HepG2 (cell line): ENCODE results near the gene DNAJC5. TPM values are rescaled to one million over a fixed set of nuclear protein-coding genes. Genes with fewer than 3 reads are reported as not detected.

ENCODE experiments used
- BCL3 ChIP-seq: sonication (generic); formaldehyde crosslinking; IDR thresholded peaks from 2 replicates; pipeline ENCODE4 v1.5.1; 2020; ENCODE audit warnings: mild to moderate bottlenecking, missing genetic modification reagents, moderate library complexity
- CBFB ChIP-seq: sonication (generic); formaldehyde crosslinking; IDR thresholded peaks from 2 replicates; pipeline ENCODE4 v1.4.0; 2020; ENCODE audit warnings: missing genetic modification reagents
- CREB1 ChIP-seq, 2 experiments: fragments of 450-650 bp in 1 of 2; IDR thresholded peaks; 2 replicates each; pipeline ENCODE4 v1.6.1; 2016 to 2017; ENCODE audit warnings: control low read depth in 1 of 2, mild to moderate bottlenecking in 1 of 2, missing compliant biosample characterization in 1 of 2, missing genetic modification characterization in 1 of 2
- CTCF ChIP-seq: sonication (generic); formaldehyde crosslinking; IDR thresholded peaks from 2 replicates; pipeline ENCODE4 v1.5.0; 2020; ENCODE audit warnings: mild to moderate bottlenecking, missing genetic modification reagents, moderate library complexity
- DMTF1 ChIP-seq: sonication (generic); formaldehyde crosslinking; IDR thresholded peaks from 2 replicates; pipeline ENCODE4 v1.4.0; 2020; ENCODE audit warnings: mild to moderate bottlenecking, missing genetic modification reagents
- DNMT3B ChIP-seq: conservative IDR thresholded peaks from 2 replicates; pipeline ENCODE4 v1.6.1; 2016; ENCODE audit warnings: missing biosample characterization, control low read depth
- DR1 ChIP-seq: sonication (generic); formaldehyde crosslinking; IDR thresholded peaks from 2 replicates; pipeline ENCODE4 v1.8.0; 2021; ENCODE audit warnings: mild to moderate bottlenecking, missing genetic modification reagents, inconsistent platforms
- ERF ChIP-seq: IDR thresholded peaks from 2 replicates; pipeline ENCODE4 v1.6.1; 2018; ENCODE audit warnings: missing biosample characterization, missing genetic modification reagents
- ETS1 ChIP-seq: sonication (generic); formaldehyde crosslinking; IDR thresholded peaks from 2 replicates; pipeline ENCODE4 v1.4.0; 2020; ENCODE audit warnings: missing genetic modification reagents
- JARID2 ChIP-seq: sonication (generic); formaldehyde crosslinking; IDR thresholded peaks from 2 replicates; pipeline ENCODE4 v1.8.1; 2023; ENCODE audit warnings: missing genetic modification reagents, inconsistent platforms; ENCODE audit not compliant: insufficient replicate concordance
- KAT2B ChIP-seq: fragments of 150-350 bp; IDR thresholded peaks from 2 replicates; pipeline ENCODE4 v1.6.1; 2014; ENCODE audit warnings: low read depth, low read length, borderline replicate concordance
- MTA1 ChIP-seq: sonication (generic); formaldehyde crosslinking; IDR thresholded peaks from 2 replicates; pipeline ENCODE4 v1.4.0; 2020; ENCODE audit warnings: missing genetic modification reagents, mild to moderate bottlenecking, borderline replicate concordance
- MTA3 ChIP-seq: sonication (generic); formaldehyde crosslinking; IDR thresholded peaks from 2 replicates; pipeline ENCODE4 v1.4.0; 2020; ENCODE audit warnings: missing genetic modification reagents
- SMARCC2 ChIP-seq: fragments of 450-650 bp; IDR thresholded peaks from 2 replicates; pipeline ENCODE4 v1.6.1; 2017; ENCODE audit warnings: antibody characterized with exemption, mild to moderate bottlenecking
- SRSF4 ChIP-seq: fragments of 200-400 bp; formaldehyde crosslinking; IDR thresholded peaks from one replicate; pipeline ENCODE4 v1.6.1; 2018; ENCODE audit warnings: mild to moderate bottlenecking, low read depth, low read length, moderate library complexity; ENCODE audit not compliant: poor library complexity, severe bottlenecking
- ZBTB20 ChIP-seq: sonication (generic); formaldehyde crosslinking; IDR thresholded peaks from 2 replicates; pipeline ENCODE4 v1.8.1; 2023; ENCODE audit warnings: missing genetic modification reagents, low read depth, mild to moderate bottlenecking, borderline replicate concordance
- ZFY ChIP-seq: sonication (generic); formaldehyde crosslinking; IDR thresholded peaks from 2 replicates; pipeline ENCODE4 v1.4.0; 2020; ENCODE audit warnings: missing genetic modification reagents
- ZNF232 ChIP-seq: sonication (generic); formaldehyde crosslinking; IDR thresholded peaks from 2 replicates; pipeline ENCODE4 v1.4.0; 2020; ENCODE audit warnings: missing genetic modification reagents, borderline replicate concordance
- ZNF234 ChIP-seq: sonication (generic); formaldehyde crosslinking; conservative IDR thresholded peaks from 2 replicates; pipeline ENCODE4 v1.5.1; 2020; ENCODE audit warnings: mild to moderate bottlenecking, missing genetic modification reagents
- ZNF235 ChIP-seq: sonication (generic); formaldehyde crosslinking; IDR thresholded peaks from 2 replicates; pipeline ENCODE4 v1.8.1; 2023; ENCODE audit warnings: mild to moderate bottlenecking, missing genetic modification reagents, borderline replicate concordance
- ZNF253 ChIP-seq: sonication (generic); formaldehyde crosslinking; IDR thresholded peaks from 2 replicates; pipeline ENCODE4 v1.8.0; 2022; ENCODE audit warnings: mild to moderate bottlenecking, missing genetic modification reagents, borderline replicate concordance
- ZNF709 ChIP-seq: sonication (generic); formaldehyde crosslinking; IDR thresholded peaks from 2 replicates; pipeline ENCODE4 v1.5.0; 2020; ENCODE audit warnings: mild to moderate bottlenecking, missing genetic modification reagents
- polyA plus RNA-seq, 8 experiments: library from polyadenylated mRNA; depleted of rRNA in 3 of 8; stranded (reverse) in 7 of 8; unstranded in 1 of 8; fragments of >200 nt; fragmentation: Illumina TruSeq in 4 of 8; extraction: Trizol in 4 of 8; gene quantifications; 2 replicates each; pipeline versions ENCODE4 v1.2.1 to v1.2.3, GENCODE V29; 2011 to 2016; ENCODE audit warnings: low read depth in 4 of 8, missing spikeins in 1 of 8, mixed read lengths in 1 of 8; ENCODE audit not compliant: insufficient read depth in 1 of 8
- total RNA-seq, 5 experiments: library from RNA; depleted of rRNA; stranded (reverse); fragments of >200 nt; fragmentation: Illumina TruSeq; extraction: Trizol; gene quantifications; 2 replicates each; pipeline ENCODE4 v1.2.3, GENCODE V29; 2016; ENCODE audit warnings: low read depth in 1 of 5

The DNAJC5 gene
- total and polyA plus RNA-seq, 2 of the 13 experiments (the other 11 are each of a cell fraction or from before 2014, with no cell fraction given) = 42.8 to 64.5 TPM

GRCh38 chr20:63848003-63848911 is 46.7 kb upstream of the DNAJC5 start (continued):
- TF ChIP-seq ZNF234 (CRISPR knock-in tag) = no peak
- no peak for TF ChIP-seq ZNF253 (CRISPR knock-in tag)
- peak; percentile 64 for TF ChIP-seq ZFY (CRISPR knock-in tag)
- no peak for TF ChIP-seq CREB1 (IDR thresholded peaks at IDR 0.05)
- no peak for TF ChIP-seq CREB1 (CRISPR knock-in tag; IDR thresholded peaks at IDR 0.05)
- TF ChIP-seq BCL3 = no peak
- TF ChIP-seq MTA3 (CRISPR knock-in tag) = no peak
- TF ChIP-seq ZNF232 (CRISPR knock-in tag) = peak; percentile 45; the same call in 1 of the 2 replicates
- TF ChIP-seq ETS1 (CRISPR knock-in tag) = 0 out of 2 replicates have a peak, but pooled peaks have one; percentile 24
- no peak for TF ChIP-seq CBFB (CRISPR knock-in tag)
- no peak for TF ChIP-seq ZNF709 (CRISPR knock-in tag)
- TF ChIP-seq DR1 (CRISPR knock-in tag) = no peak
- no peak for TF ChIP-seq SMARCC2
- TF ChIP-seq SRSF4 = no peak
- TF ChIP-seq JARID2 = peak; percentile 58
- TF ChIP-seq ZNF235 (CRISPR knock-in tag) = no peak; the same call in 1 of the 2 replicates
- no peak for TF ChIP-seq ERF (CRISPR knock-in tag)
- no peak for TF ChIP-seq DMTF1 (CRISPR knock-in tag)
- 0 out of 2 replicates have a peak, but pooled peaks have one; percentile 14 for TF ChIP-seq MTA1 (CRISPR knock-in tag)
- no peak for TF ChIP-seq KAT2B
- no peak; the same call in 1 of the 2 replicates for TF ChIP-seq CTCF
- no peak for TF ChIP-seq DNMT3B
- TF ChIP-seq ZBTB20 (CRISPR knock-in tag) = no peak
